Measurements from ENCODE around the gene SIAH3. TPM values are rescaled to one million over a fixed set of nuclear protein-coding genes. Genes with fewer than 3 reads are reported as not detected.

SIAH3 gene
- total and polyA plus RNA-seq, 10 of the 15 experiments (the other 5 are each of a cell fraction or from before 2014, with no cell fraction given): not detected

DNA sequence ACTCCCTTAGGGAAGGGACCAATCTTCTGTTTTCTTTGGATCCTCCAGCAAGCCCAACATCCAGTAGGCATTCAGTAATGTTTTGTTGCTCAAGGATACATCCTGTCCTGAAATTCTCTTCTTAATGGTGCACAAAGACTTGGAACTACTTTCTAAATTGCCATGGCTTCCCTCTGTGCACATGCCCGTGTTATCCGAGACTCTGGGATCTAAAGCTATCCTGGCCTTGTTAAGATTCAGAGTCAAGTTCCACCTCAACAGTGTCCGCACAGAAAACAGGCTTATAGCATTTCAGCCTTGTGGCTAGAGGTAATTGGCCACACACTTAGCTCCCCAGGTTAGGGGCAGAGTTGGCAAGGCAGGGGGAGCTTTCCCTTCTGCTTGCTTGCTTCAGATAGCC, 77.6 kb downstream of the SIAH3 start:
- in situ Hi-C loops (cut with MboI): no loop called here
- Histone ChIP-seq H3K9me3 (replicated peaks; ENCODE audit: control insufficient read depth, insufficient read depth, low read length) (no peaks in the 10 kb centered on the region), H4K20me1 (ENCODE audit: control insufficient read depth, insufficient read depth) (no peaks in the 10 kb centered on the region), H3K4me2 (ENCODE audit: control insufficient read depth, insufficient read depth) (no peak overlapping the region), H3K79me2 (ENCODE audit: control insufficient read depth, insufficient read depth, low read length) (no peaks in the 10 kb centered on the region), H3K4me1 (ENCODE audit: control insufficient read depth, insufficient read depth, low read length) (no peaks in the 10 kb centered on the region), H3K27ac (ENCODE audit: control insufficient read depth, insufficient read depth) (no peak overlapping the region), H3K4me3 (no peak overlapping the region), H3K9ac (ENCODE audit: control insufficient read depth, insufficient read depth, low read length) (no peak overlapping the region), H3K36me3 (ENCODE audit: control insufficient read depth in 2 of 2, insufficient read depth in 2 of 2, low read length in 1 of 2) (no peaks in the 10 kb centered on the region), H3K27me3 (replicated peaks in 1 of 2; ENCODE audit: control insufficient read depth in 2 of 2, insufficient read depth in 2 of 2, low read length in 1 of 2) (peaks cover 1 to 10% of the 10 kb centered on the region in 2 experiments), H2AFZ (ENCODE audit: control insufficient read depth, low read depth, low read length) (no peak overlapping the region)
- no TSS peak for BruUV-seq (replicated peaks)
- ChIA-PET SMC1A (ENCODE audit: uncharacterized antibody, unreplicated experiment) (interaction anchor here (0.7 kb wide), 1 partner anchor 36 kb away, joined by 3 read pairs; no protein-coding TSS in a partner anchor), CTCF (no interaction called here), RAD21 (ENCODE audit: unreplicated experiment) (no interaction called here), POLR2A (no interaction called here)
- FAIRE-seq: peak; percentile 31
- WGBS (ENCODE audit: insufficient coverage, insufficient replicate concordance, low lambda C conversion rate, missing lambda C conversion rate): 67% methylated on average over 3 of the region's 3 CpGs
- ATAC-seq: no peak
- TF ChIP-seq RAD21 (IDR thresholded peaks at IDR 0.05; ENCODE audit: insufficient read depth, low read depth, low read length) (no peak), ZZZ3 (IDR thresholded peaks at IDR 0.05; ENCODE audit: control insufficient read depth, insufficient read length, low read depth) (no peak), DPF2 (IDR thresholded peaks at IDR 0.05) (no peak), ZBED1 (IDR thresholded peaks at IDR 0.05; ENCODE audit: borderline replicate concordance) (no peak), IRF3 (IDR thresholded peaks at IDR 0.05) (no peak), ZNF687 (IDR thresholded peaks at IDR 0.05) (no peak), POLR2A (IDR thresholded peaks at IDR 0.05; ENCODE audit: low read depth, low read length) (no peak)
- intact Hi-C loops (cut with micrococcal nuclease; ENCODE audit: unreplicated experiment): no loop called here
- no peak for DNase-seq (ENCODE audit: low read depth, low spot score)

All from GM12878 (cell line).